ENCODE measurements around the gene ZNF385B. TPM values are rescaled to one million over a fixed set of nuclear protein-coding genes. Genes with fewer than 3 reads are reported as not detected.

The ZNF385B gene
- total and polyA plus RNA-seq, 9 of the 15 experiments (the other 6 are each of a cell fraction or from before 2014, with no cell fraction given): 0.50 TPM; not detected in 8

GRCh38 chr2:179602452-179602851 lies 259.0 kb downstream of the ZNF385B start (continued):
- TF ChIP-seq FOXP1 (CRISPR knock-in tag; IDR thresholded peaks at IDR 0.05): no peak
- no peak for TF ChIP-seq BRD9 (IDR thresholded peaks at IDR 0.05; ENCODE audit: low read depth, partially characterized antibody)
- TF ChIP-seq NCOA1 (IDR thresholded peaks at IDR 0.05; ENCODE audit: low read depth): no peak
- TF ChIP-seq GMEB1 (CRISPR knock-in tag; IDR thresholded peaks at IDR 0.05): no peak

GRCh38 chr2:179596018-179596417 lies 265.4 kb downstream of the ZNF385B start:
- POLR2A ChIA-PET: no interaction called here
- ATAC-seq: no peak
- no peak overlapping the region for H3K27ac ChIP-seq (ENCODE audit: extremely low read depth, low read depth, low read length)
- no peaks in the 10 kb centered on the region for H3K27me3 ChIP-seq (ENCODE audit: control insufficient read depth in 2 of 2, insufficient read depth in 2 of 2, low read length in 2 of 2)
- intact Hi-C loops (cut with micrococcal nuclease) (no loop called here), in situ Hi-C loops (cut with MboI) (no loop called here)
- H3K4me1 ChIP-seq (replicated peaks in 1 of 2; ENCODE audit: control insufficient read depth in 2 of 2, insufficient read depth in 2 of 2, low read length in 2 of 2): no peaks in the 10 kb centered on the region
- H3K79me2 ChIP-seq (ENCODE audit: control insufficient read depth, insufficient read depth, low read length): no peaks in the 10 kb centered on the region
- WGBS (ENCODE audit: insufficient coverage, low coverage, missing lambda C conversion rate): 0% methylated on average over 1 of the region's 1 CpG
- H3K9ac ChIP-seq (ENCODE audit: insufficient read depth in 1 of 2, low read depth in 2 of 2, low read length in 2 of 2): no peak overlapping the region
- H3K9me1 ChIP-seq (ENCODE audit: control insufficient read depth, insufficient read depth, low read length): no peaks in the 10 kb centered on the region
- H4K20me1 ChIP-seq (replicated peaks; ENCODE audit: control insufficient read depth, insufficient read depth, low read length): no peaks in the 10 kb centered on the region
- no peak overlapping the region for H3K4me3 ChIP-seq
- H3K36me3 ChIP-seq (ENCODE audit: control insufficient read depth, insufficient read depth, low read length): no peaks in the 10 kb centered on the region
- no peak overlapping the region for H3K4me2 ChIP-seq (ENCODE audit: insufficient read depth, low read length)
- CTCF ChIA-PET (ENCODE audit: low intra/inter-chr PET ratio): no interaction called here
- BruUV-seq (replicated peaks): no TSS peak
- TF ChIP-seq ZNF668 (CRISPR knock-in tag; IDR thresholded peaks at IDR 0.05) (no peak), TCF3 (CRISPR knock-in tag; IDR thresholded peaks at IDR 0.05) (no peak), CEBPG (CRISPR knock-in tag; IDR thresholded peaks at IDR 0.05) (no peak), CEBPG (tag; conservative IDR thresholded peaks at IDR 0.05 in 1 of 2, IDR thresholded peaks at IDR 0.05 in 1 of 2) (no peak), RBM15 (IDR thresholded peaks at IDR 0.05; ENCODE audit: insufficient read depth, low read length) (no peak), NFE2 (IDR thresholded peaks at IDR 0.05; ENCODE audit: low read depth) (no peak), PURB (CRISPR knock-in tag; IDR thresholded peaks at IDR 0.05; ENCODE audit: low read depth) (no peak), ZNF511 (CRISPR knock-in tag; IDR thresholded peaks at IDR 0.05) (no peak)
- H3K9me3 ChIP-seq (replicated peaks; ENCODE audit: control insufficient read depth, insufficient read depth, low read depth, low read length): no peaks in the 10 kb centered on the region; the same call in 1 of the 2 replicates
- DNase-seq (ENCODE audit: extremely low read depth in 1 of 4, low spot score in 3 of 4): no peak
- no peak for FAIRE-seq
- no peak overlapping the region for H2AFZ ChIP-seq (ENCODE audit: low read depth, low read length)
